SU-DHL-6 (cell line): ENCODE data around the gene MOB1A.
A peak's percentile ranks its signal among the peaks of the same experiment; 100 is the strongest.

ENCODE experiments used
- H2AFZ ChIP-seq: fragments of 200-600 bp; sonication (generic); 2 replicates; pipeline ENCODE4 v1.6.1; 2014; ENCODE audit warnings: low read depth, mild to moderate bottlenecking, moderate library complexity, mixed read lengths, antibody characterized with exemption, low read length; ENCODE audit not compliant: severe bottlenecking
- H3F3A ChIP-seq: fragments of 200-600 bp; shearing (Covaris generic); 2 replicates; pipeline ENCODE4 v1.6.0; 2016; ENCODE audit warnings: antibody characterized with exemption, mild to moderate bottlenecking; ENCODE audit not compliant: insufficient read depth
- H3K27ac ChIP-seq: fragments of 200-600 bp; sonication (generic); 2 replicates; pipeline ENCODE4 v1.5.1; 2016; ENCODE audit warnings: low read depth, mild to moderate bottlenecking, low read length, moderate library complexity, mixed read lengths
- H3K27me3 ChIP-seq: fragments of 200-600 bp; sonication (generic), shearing (Covaris generic); 2 replicates; pipeline ENCODE4 v1.6.0; 2014; ENCODE audit warnings: mild to moderate bottlenecking, low read length
- H3K36me3 ChIP-seq: fragments of 200-600 bp; sonication (generic); 2 replicates; pipeline ENCODE4 v1.6.1; 2014; ENCODE audit warnings: mild to moderate bottlenecking, low read length, mixed read lengths
- H3K4me2 ChIP-seq: fragments of 300-600, 200-600 bp; shearing (Covaris generic), sonication (generic); 2 replicates; pipeline ENCODE4 v1.6.0; 2014; ENCODE audit warnings: low read length, low read depth, mild to moderate bottlenecking; ENCODE audit not compliant: poor library complexity, severe bottlenecking
- H3K4me3 ChIP-seq: fragments of 200-600 bp; sonication (generic); 2 replicates; pipeline ENCODE4 v1.5.1; 2014; ENCODE audit warnings: antibody characterized with exemption, low read length, mild to moderate bottlenecking, mixed read lengths; ENCODE audit not compliant: insufficient read depth, poor library complexity, severe bottlenecking
- H3K79me2 ChIP-seq: fragments of 200-600 bp; sonication (generic); 2 replicates; pipeline ENCODE4 v1.6.1; 2014; ENCODE audit warnings: mild to moderate bottlenecking, low read length, moderate library complexity; ENCODE audit not compliant: insufficient read depth
- H3K9ac ChIP-seq: fragments of 200-600 bp; sonication (generic); 2 replicates; pipeline ENCODE4 v1.7.0; 2014; ENCODE audit warnings: mild to moderate bottlenecking, low read length
- H3K9me2 ChIP-seq: fragments of 200-600 bp; sonication (generic); replicated peaks from 2 replicates; pipeline ENCODE4 v1.6.1; 2014; ENCODE audit warnings: low read length; ENCODE audit not compliant: insufficient read depth
- H3K9me3 ChIP-seq: fragments of 200-600 bp; sonication (generic); 2 replicates; pipeline ENCODE4 v1.6.1; 2014; ENCODE audit warnings: low read length, mixed read lengths; ENCODE audit not compliant: insufficient read depth
- H4K20me1 ChIP-seq: fragments of 200-600 bp; sonication (generic); 2 replicates; pipeline ENCODE4 v1.6.1; 2014; ENCODE audit warnings: low read depth, mild to moderate bottlenecking, antibody characterized with exemption, low read length, moderate library complexity, mixed read lengths
- CTCF ChIP-seq: fragments of 200-600 bp; sonication (generic); IDR thresholded peaks from one replicate; pipeline ENCODE4 v1.5.1; 2017; ENCODE audit warnings: antibody characterized with exemption, mild to moderate bottlenecking, low read length, moderate library complexity; ENCODE audit not compliant: insufficient read depth, poor library complexity, severe bottlenecking
- EZH2phosphoT487 ChIP-seq: fragments of 200-600 bp; sonication (generic), shearing (Covaris generic); conservative IDR thresholded peaks from 2 replicates; pipeline ENCODE4 v1.6.1; 2018; ENCODE audit warnings: mild to moderate bottlenecking, antibody characterized with exemption, low read length, moderate library complexity, mixed read lengths

MOB1A gene

GRCh38 chr2:74179063-74179865, 585 bp upstream of the MOB1A start:
- H4K20me1 ChIP-seq: peaks cover 27% of the 10 kb centered on the region
- peak overlapping the region; percentile 100 for H3K9ac ChIP-seq
- peaks cover 44% of the 10 kb centered on the region for H3K79me2 ChIP-seq
- H3K36me3 ChIP-seq: peaks cover 23% of the 10 kb centered on the region
- TF ChIP-seq CTCF (no peak), EZH2phosphoT487 (no peak)
- no peaks in the 10 kb centered on the region for H3K9me3 ChIP-seq
- H2AFZ ChIP-seq: peak overlapping the region; percentile 37
- peak overlapping the region; percentile 80 for H3K4me2 ChIP-seq
- peaks cover 56% of the 10 kb centered on the region for H3F3A ChIP-seq
- no peaks in the 10 kb centered on the region for H3K9me2 ChIP-seq
- peak overlapping the region; percentile 100 for H3K27ac ChIP-seq
- H3K27me3 ChIP-seq: no peaks in the 10 kb centered on the region
- H3K4me3 ChIP-seq: peak overlapping the region; percentile 100

DNA sequence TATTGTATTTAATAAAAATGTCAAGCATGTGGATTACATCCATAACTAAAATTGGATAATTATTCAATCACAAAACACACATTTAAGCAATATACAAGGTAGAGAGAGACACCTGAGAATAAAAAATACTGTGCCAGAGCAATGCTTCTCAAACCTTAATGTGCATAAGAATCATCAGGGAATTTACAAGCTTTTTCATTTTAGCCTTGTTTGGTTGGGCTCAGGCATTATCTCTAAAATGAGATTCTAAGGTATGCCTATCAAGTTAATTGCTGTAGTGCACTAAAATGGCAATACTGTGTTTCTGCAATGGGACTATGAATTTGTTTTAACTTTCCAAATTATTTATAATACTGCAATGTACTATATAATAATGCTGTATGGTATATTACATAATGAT, 983 bp downstream of the MOB1A start:
- peak overlapping the region; percentile 100 for H3K4me3 ChIP-seq
- no peaks in the 10 kb centered on the region for H3K9me3 ChIP-seq
- peak overlapping the region; percentile 100 for H3K27ac ChIP-seq
- H2AFZ ChIP-seq: no peak overlapping the region
- peaks cover 23% of the 10 kb centered on the region for H3K36me3 ChIP-seq
- peak overlapping the region; percentile 100 for H3K9ac ChIP-seq
- peaks cover 30% of the 10 kb centered on the region for H4K20me1 ChIP-seq
- peaks cover 46% of the 10 kb centered on the region for H3F3A ChIP-seq
- H3K27me3 ChIP-seq: no peaks in the 10 kb centered on the region
- peak overlapping the region; percentile 80 for H3K4me2 ChIP-seq
- H3K9me2 ChIP-seq: no peaks in the 10 kb centered on the region
- no peak for TF ChIP-seq CTCF
- no peak for TF ChIP-seq EZH2phosphoT487
- peaks cover 57% of the 10 kb centered on the region for H3K79me2 ChIP-seq

DNA sequence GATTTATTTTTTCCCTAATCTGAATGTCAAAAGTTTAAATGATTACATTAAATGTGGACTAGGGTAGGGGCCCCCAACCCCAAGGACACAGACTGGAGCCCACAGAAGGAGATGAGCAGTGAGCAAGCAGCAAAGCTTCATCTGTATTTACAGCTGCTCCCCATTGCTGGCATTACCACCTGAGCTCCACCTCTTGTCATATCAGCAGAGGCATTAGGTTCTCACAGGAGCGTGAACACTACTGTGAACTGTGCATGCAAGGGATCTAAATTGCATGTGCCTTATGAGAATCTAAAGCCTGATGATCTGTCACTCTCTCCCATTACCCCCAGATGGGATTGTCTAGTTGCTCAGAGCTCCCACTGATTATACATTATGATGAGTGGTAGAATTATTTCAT, 3.8 kb downstream of the MOB1A start:
- Histone ChIP-seq H3K9me2 (no peaks in the 10 kb centered on the region), H4K20me1 (peaks cover 30% of the 10 kb centered on the region), H3K27ac (no peak overlapping the region), H2AFZ (no peak overlapping the region), H3K27me3 (no peaks in the 10 kb centered on the region), H3K36me3 (peaks cover 39% of the 10 kb centered on the region), H3K4me2 (peak overlapping the region; percentile 80), H3K4me3 (no peak overlapping the region), H3K79me2 (peaks cover 79% of the 10 kb centered on the region), H3K9ac (no peak overlapping the region), H3F3A (peaks cover 30% of the 10 kb centered on the region), H3K9me3 (no peaks in the 10 kb centered on the region)
- TF ChIP-seq EZH2phosphoT487: no peak
- no peak for TF ChIP-seq CTCF
